HG02759 (cell line): ENCODE data around the gene SUGCT.

ENCODE experiments used
- ATAC-seq: cut with Tn5 transposase; IDR thresholded peaks from one replicate; pipeline ENCODE4 v1.9.1; 2021; ENCODE audit warnings: mild to moderate bottlenecking, moderate library complexity; ENCODE audit not compliant: unreplicated experiment

The SUGCT gene

GRCh38 chr7:40755438-40755837 is 620.6 kb downstream of the SUGCT start:
- no peak for ATAC-seq

DNA sequence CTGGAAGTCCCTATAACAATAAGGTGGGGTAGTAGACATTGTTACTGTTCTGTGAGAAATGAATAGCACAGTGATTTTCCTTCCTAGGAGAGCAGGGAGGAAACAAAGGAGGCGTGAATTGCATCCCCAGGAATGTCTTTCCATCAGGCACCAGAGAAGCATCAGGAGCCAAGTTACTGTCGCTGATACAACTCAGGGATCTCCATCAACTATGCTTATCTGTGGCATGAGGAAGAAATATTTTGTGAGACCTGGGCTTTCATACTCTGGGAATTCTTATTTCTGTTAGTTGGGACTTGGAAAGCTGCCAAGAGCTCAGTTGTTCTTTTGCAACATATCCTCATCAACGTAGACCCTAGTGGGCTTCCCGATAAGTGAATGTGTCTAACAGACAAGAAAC is 622.3 kb downstream of the SUGCT start:
- ATAC-seq: no peak

- no peak for ATAC-seq
Measured at GRCh38 chr7:40758590-40758989, 623.8 kb downstream of the SUGCT start.

- ATAC-seq: no peak
Measured at GRCh38 chr7:40760293-40760964, 625.6 kb downstream of the SUGCT start.

GRCh38 chr7:40760987-40761386 is 626.2 kb downstream of the SUGCT start:
- ATAC-seq: no peak

DNA sequence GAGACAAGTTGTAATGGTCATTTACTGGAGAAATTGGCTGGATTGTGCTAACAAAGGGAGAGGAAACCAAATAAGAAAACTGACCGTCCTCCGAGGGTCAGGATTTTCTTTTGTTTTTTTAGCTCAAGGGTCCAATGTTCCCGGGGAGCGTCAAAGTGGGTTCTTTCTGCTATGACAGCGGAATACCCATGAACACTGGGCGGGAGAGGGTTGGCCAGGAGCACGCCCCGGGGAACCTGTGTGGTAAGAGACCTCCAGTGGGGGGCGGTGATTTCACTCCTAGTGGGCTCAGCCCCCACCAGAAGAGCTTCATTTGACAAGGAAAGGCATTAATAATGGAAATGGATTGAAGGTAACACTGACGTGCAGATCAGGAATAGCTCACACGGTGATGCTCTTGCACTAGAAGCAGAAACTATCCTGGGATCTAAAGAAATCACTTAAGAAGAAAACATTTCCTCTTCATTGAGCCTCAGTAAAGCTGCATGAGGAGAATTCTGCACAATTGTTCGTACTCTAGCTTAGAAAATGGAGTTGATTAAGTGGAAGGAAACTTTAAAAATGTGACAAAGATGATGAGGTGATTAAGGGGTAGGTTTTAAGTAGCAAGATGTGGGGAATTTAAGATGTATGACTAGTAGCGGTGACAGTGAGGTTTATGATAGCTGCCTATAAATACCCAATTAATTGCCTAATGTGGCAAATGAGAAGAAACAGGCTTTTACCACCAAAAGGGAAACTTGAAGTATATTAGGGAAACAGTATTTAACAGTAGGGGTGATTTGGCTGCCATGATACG is 627.2 kb downstream of the SUGCT start:
- ATAC-seq: no peak

DNA sequence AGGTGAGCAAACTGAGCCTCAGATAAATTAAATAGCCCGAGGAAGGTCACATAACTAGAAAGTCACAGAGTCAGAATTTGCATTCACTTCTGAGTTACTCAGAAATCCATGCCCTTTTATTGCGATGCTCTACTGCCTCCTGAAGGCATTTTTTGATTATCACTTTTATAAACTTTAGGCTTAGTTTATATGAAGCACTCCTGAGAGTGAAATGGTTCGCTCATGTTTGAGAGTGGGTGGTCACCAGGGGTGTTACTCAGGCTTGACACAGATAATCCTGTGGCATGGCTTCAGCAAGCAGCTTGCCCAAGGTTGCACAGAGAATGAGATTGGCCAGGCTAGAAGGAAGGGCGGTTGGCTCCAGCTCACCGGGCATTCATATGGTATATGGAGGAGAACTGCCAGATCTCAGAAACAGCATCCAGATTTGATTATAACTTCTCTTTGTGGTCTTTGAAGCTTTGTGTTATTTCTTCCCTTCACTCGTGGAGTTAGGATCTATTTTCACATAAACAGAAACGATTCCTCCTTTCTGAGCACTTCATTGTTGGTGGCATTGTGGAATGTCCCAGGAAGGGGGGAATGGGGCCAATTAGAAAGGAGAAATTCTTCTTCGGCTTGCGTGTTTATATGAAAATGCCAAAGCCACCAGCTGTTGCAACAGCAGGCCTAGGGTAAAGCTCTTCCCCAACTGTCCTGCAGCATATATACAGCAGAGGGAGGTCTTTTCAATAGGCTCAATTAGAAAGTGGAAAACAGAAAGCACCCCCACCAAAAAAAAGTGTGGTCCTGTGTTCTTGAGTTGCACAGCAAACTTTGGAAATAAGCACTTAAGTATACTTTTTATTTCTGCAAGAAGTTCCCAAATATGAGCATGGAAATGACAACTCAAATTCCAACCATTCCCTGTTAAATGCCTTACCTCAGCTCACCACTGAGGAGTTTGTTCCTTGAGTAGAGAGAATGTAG is 628.8 kb downstream of the SUGCT start:
- no peak for ATAC-seq

- ATAC-seq: no peak
Measured at GRCh38 chr7:40765639-40766038, 630.8 kb downstream of the SUGCT start.

GRCh38 chr7:40772096-40772495 is 637.3 kb downstream of the SUGCT start:
- no peak for ATAC-seq

GRCh38 chr7:40773656-40774055 is 638.9 kb downstream of the SUGCT start:
- no peak for ATAC-seq

GRCh38 chr7:40775877-40776276 is 641.1 kb downstream of the SUGCT start:
- ATAC-seq: no peak

GRCh38 chr7:40777730-40778312 is 643.0 kb downstream of the SUGCT start:
- ATAC-seq: no peak

DNA sequence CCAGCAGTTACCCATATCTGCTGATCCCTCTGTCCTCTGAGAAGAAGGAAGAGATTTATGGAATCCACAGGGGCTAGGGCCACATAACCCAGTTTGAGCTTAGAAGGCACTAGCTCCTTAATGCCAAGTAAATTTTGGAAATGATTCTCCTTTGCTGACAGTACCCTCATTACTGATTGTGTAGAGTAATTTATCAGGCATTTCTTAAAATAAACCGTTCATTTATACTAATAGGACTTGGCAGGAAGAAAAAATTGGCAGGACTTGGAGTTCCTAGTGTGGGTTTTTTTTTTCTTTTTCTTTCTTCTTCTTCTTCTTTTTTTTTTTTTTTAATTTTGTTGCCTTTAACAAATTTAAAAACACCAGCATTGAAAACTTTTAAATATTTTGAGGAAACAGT is 645.7 kb downstream of the SUGCT start:
- no peak for ATAC-seq

- ATAC-seq: no peak
Measured at GRCh38 chr7:40782836-40783235, 648.0 kb downstream of the SUGCT start.

GRCh38 chr7:40784176-40784575 is 649.4 kb downstream of the SUGCT start:
- no peak for ATAC-seq

DNA sequence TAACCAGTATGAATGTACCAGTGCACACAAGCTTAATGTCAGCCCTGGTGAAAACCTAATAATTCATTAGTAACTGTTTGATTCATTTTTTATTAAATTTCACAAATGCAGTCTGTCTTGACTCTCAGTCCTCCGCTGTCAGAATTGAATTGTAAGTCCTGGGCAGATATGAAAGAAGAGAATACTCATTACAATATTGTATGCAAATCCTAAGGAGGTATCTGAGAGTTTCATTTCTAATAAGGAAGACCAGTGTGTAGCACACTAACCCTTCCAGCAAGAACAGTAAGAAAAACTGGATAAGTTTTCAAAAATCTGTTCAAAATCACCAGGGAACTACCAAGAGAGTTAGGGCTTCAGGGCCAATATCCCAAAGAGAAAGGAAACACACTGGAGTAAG is 652.1 kb downstream of the SUGCT start:
- ATAC-seq: no peak

DNA sequence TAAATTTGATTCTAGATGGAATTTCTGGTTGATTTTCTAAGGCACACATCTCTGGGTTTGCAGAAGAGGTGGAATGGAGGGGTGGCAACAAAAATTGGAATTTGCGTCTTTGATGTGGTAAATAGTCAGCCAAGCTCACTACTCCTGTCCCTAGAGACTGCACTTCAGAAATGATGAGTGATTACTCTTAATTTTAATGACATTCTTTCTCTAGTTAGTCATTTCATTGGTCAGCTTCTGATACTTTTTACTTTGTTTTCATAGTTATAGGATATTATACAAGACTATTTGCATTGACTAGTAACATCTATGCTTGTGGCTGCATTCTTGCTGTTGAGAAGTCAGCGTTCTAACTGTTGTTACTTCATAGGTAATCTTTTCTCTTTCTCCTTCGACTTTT is 658.3 kb downstream of the SUGCT start:
- no peak for ATAC-seq

DNA sequence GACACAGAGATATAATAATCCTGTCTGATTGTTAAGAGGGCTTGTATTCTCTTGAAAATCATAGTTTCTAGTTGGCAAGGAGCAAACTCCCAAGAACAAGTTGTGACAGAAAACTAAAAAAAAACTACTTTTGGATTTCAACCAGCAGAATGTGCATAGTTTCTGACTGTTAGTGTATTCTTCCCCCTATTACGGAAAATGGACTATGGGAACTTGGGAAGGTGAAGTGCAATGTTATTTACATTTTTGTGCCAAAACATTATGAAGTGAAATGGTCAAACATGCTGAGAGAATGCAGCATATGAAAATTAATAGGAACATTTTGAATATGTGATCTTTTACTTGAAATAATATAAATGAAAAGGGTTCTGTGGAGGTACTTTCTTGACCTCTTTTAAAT is 660.8 kb downstream of the SUGCT start:
- no peak for ATAC-seq

- ATAC-seq: no peak
Measured at GRCh38 chr7:40796723-40797122, 661.9 kb downstream of the SUGCT start.

GRCh38 chr7:40798613-40799012 is 663.8 kb downstream of the SUGCT start:
- ATAC-seq: no peak
